AG04450 (cell line): ENCODE results near the gene TRMT1. TPM values are rescaled to one million over a fixed set of nuclear protein-coding genes. Genes with fewer than 3 reads are reported as not detected.

Experiments
- CTCF ChIA-PET: fragments of 300-600, 350-600 bp; formaldehyde crosslinking; extraction: SDS; loops from one replicate; lab custom pipeline; 2022; ENCODE audit warnings: antibody characterized with exemption, inconsistent platforms; lab: Charles Lee
- POLR2A ChIA-PET: fragments of 350-600 bp; formaldehyde crosslinking; extraction: SDS; loops from one replicate; lab custom pipeline; 2021; ENCODE audit warnings: antibody characterized with exemption, inconsistent platforms; lab: Yijun Ruan, JAX
- DNase-seq: peaks from one replicate; pipeline ENCODE4 v3.0.0-alpha.2; 2011; ENCODE audit warnings: low read depth, low spot score
- H3K27ac ChIP-seq: one replicate; pipeline ENCODE4 v1.5.1; 2012; ENCODE audit warnings: low read depth, low read length, control low read depth
- H3K27me3 ChIP-seq: one replicate; pipeline ENCODE4 v1.6.0; 2012; ENCODE audit warnings: low read length; ENCODE audit not compliant: control insufficient read depth, insufficient read depth
- H3K4me3 ChIP-seq: 2 replicates; pipeline ENCODE4 v1.5.1; 2011; ENCODE audit warnings: mild to moderate bottlenecking, low read depth, low read length, control low read depth
- H3K9me3 ChIP-seq: 2 replicates; pipeline ENCODE4 v1.5.1; 2012; ENCODE audit warnings: low read length; ENCODE audit not compliant: control insufficient read depth, insufficient read depth
- CTCF ChIP-seq: IDR thresholded peaks from 2 replicates; pipeline ENCODE4 v1.5.1; 2011; ENCODE audit warnings: low read depth, low read length, control low read depth, inconsistent platforms
- polyA plus RNA-seq: library from polyadenylated mRNA; depleted of rRNA; stranded (reverse); fragments of >200 nt; gene quantifications from 2 replicates; pipeline ENCODE4 v1.2.3, GENCODE V29; 2011

The TRMT1 gene
- polyA plus RNA-seq, 1 experiment: 17.3 TPM

GRCh38 chr19:13130886-13131490, 14.4 kb upstream of the TRMT1 start:
- ChIA-PET CTCF (interaction anchor here (1.0 to 1.4 kb wide), 2 partner anchors 153 to 166 kb away, joined by 3 to 5 read pairs; no protein-coding TSS in a partner anchor), POLR2A (no interaction called here)
- DNase-seq: no peak
- Histone ChIP-seq H3K4me3 (no peak overlapping the region), H3K27me3 (no peaks in the 10 kb centered on the region), H3K9me3 (no peaks in the 10 kb centered on the region), H3K27ac (no peak overlapping the region)
- no peak for TF ChIP-seq CTCF

- Histone ChIP-seq H3K27me3 (no peaks in the 10 kb centered on the region), H3K9me3 (no peaks in the 10 kb centered on the region), H3K27ac (no peak overlapping the region), H3K4me3 (no peak overlapping the region)
- DNase-seq: no peak
- ChIA-PET POLR2A (no interaction called here), CTCF (interaction anchor here (0.8 kb wide), 1 partner anchor 164 kb away, joined by 3 read pairs; no protein-coding TSS in a partner anchor)
- TF ChIP-seq CTCF: no peak
These were observed 12.8 kb upstream of the TRMT1 start for GRCh38 chr19:13129384-13129783.

- no peak for TF ChIP-seq CTCF
- DNase-seq: no peak
- POLR2A ChIA-PET: no interaction called here
- no peak overlapping the region for H3K4me3 ChIP-seq
- no peaks in the 10 kb centered on the region for H3K27me3 ChIP-seq
- no peaks in the 10 kb centered on the region for H3K9me3 ChIP-seq
- no peak overlapping the region for H3K27ac ChIP-seq
- CTCF ChIA-PET: interaction anchor here (0.6 to 0.8 kb wide), 2 partner anchors 149 to 163 kb away, joined by 3 read pairs; no protein-coding TSS in a partner anchor
These were observed 12.0 kb upstream of the TRMT1 start for GRCh38 chr19:13128583-13128982.

- POLR2A ChIA-PET: no interaction called here
- Histone ChIP-seq H3K9me3 (no peaks in the 10 kb centered on the region), H3K27me3 (no peaks in the 10 kb centered on the region), H3K27ac (no peak overlapping the region), H3K4me3 (no peak overlapping the region)
- TF ChIP-seq CTCF: no peak
- CTCF ChIA-PET: interaction anchor here (0.5 to 1.4 kb wide), 3 partner anchors 22 to 163 kb away, joined by 3 to 9 read pairs (median 4); partner anchors contain the start of genes IER2 and STX10
- no peak for DNase-seq
These were observed 11.5 kb upstream of the TRMT1 start for GRCh38 chr19:13127811-13128575.

GRCh38 chr19:13127051-13127450, 10.5 kb upstream of the TRMT1 start:
- POLR2A ChIA-PET: interaction anchor here (0.6 kb wide), 1 partner anchor 11 kb away, joined by 4 read pairs; no protein-coding TSS in a partner anchor
- CTCF ChIA-PET: interaction anchor here (0.5 to 1.4 kb wide), 3 partner anchors 23 to 162 kb away, joined by 3 to 9 read pairs (median 4); partner anchors contain the start of genes IER2 and STX10
- Histone ChIP-seq H3K9me3 (no peaks in the 10 kb centered on the region), H3K27ac (no peak overlapping the region), H3K27me3 (no peaks in the 10 kb centered on the region), H3K4me3 (no peak overlapping the region)
- TF ChIP-seq CTCF: no peak
- no peak for DNase-seq
